Calu3 (cell line): Measurements from ENCODE around the gene OR2V2. TPM values are rescaled to one million over a fixed set of nuclear protein-coding genes. Genes with fewer than 3 reads are reported as not detected.
"Not testable (repeated sequence)": the region's sequence is repeated elsewhere in the genome, so short reads cannot be mapped to it uniquely, and the experiment has no call there.

Source experiments
- Bru-seq: library from RNA; stranded (reverse); fragments of 400-500 nt; gene quantifications from one replicate; lab custom pipeline; 2021; lab: Mats Ljungman, UMichigan
- BruChase-seq, 2 experiments: library from RNA; stranded (reverse); fragments of 400-500 nt; gene quantifications; one replicate each; lab custom pipeline; 2021; lab: Mats Ljungman, UMichigan
- BruUV-seq: library from RNA; stranded (reverse); fragments of 400-500 nt; replicated peaks from 2 replicates; lab custom pipeline; 2021; lab: Mats Ljungman, UMichigan
- CTCF ChIA-PET: fragments of 300-600 bp; sonication (Branson Sonifier 250); formaldehyde crosslinking; loops from one replicate; lab custom pipeline; 2022; ENCODE audit warnings: antibody characterized with exemption; lab: Charles Lee
- DNase-seq: peaks from one replicate; pipeline ENCODE4 v3.0.0; 2022
- H3K27ac Mint-ChIP-seq: one replicate; pipeline ENCODE4 v1.8.0; 2022; ENCODE audit warnings: mixed read lengths; ENCODE audit not compliant: unreplicated experiment
- H3K27me3 Mint-ChIP-seq: one replicate; pipeline ENCODE4 v1.8.0; 2022; ENCODE audit warnings: mixed read lengths; ENCODE audit not compliant: unreplicated experiment
- H3K36me3 Mint-ChIP-seq: one replicate; pipeline ENCODE4 v1.8.0; 2022; ENCODE audit warnings: mild to moderate bottlenecking, moderate library complexity, mixed read lengths; ENCODE audit not compliant: insufficient read depth, unreplicated experiment
- H3K4me1 Mint-ChIP-seq: one replicate; pipeline ENCODE4 v1.8.0; 2022; ENCODE audit warnings: mild to moderate bottlenecking, low read depth, mixed read lengths; ENCODE audit not compliant: unreplicated experiment
- H3K4me3 Mint-ChIP-seq: one replicate; pipeline ENCODE4 v1.8.0; 2022; ENCODE audit warnings: mild to moderate bottlenecking, low read depth, moderate library complexity, mixed read lengths; ENCODE audit not compliant: unreplicated experiment
- H3K9me3 Mint-ChIP-seq: one replicate; pipeline ENCODE4 v1.8.0; 2022; ENCODE audit warnings: low read depth, mixed read lengths; ENCODE audit not compliant: unreplicated experiment
- CTCF ChIP-seq: fragments of 200-600 bp; IDR thresholded peaks from one replicate; pipeline ENCODE4 v1.8.0; 2022; ENCODE audit warnings: antibody characterized with exemption; ENCODE audit not compliant: unreplicated experiment
- intact Hi-C: fragments of 100-400 bp; cut with micrococcal nuclease; formaldehyde crosslinking; loops from one replicate; pipeline ENCODE4 v1.10.0; 2022; ENCODE audit not compliant: unreplicated experiment
- long read RNA-seq: library from polyadenylated mRNA; stranded (forward); transcript quantifications from one replicate; pipeline ENCODE4 v2.0.0, GENCODE V29; 2022
- total RNA-seq: library from RNA; stranded (reverse); gene quantifications from 2 replicates; pipeline ENCODE4 v1.2.3, GENCODE V29; 2022

OR2V2 gene, protein sequence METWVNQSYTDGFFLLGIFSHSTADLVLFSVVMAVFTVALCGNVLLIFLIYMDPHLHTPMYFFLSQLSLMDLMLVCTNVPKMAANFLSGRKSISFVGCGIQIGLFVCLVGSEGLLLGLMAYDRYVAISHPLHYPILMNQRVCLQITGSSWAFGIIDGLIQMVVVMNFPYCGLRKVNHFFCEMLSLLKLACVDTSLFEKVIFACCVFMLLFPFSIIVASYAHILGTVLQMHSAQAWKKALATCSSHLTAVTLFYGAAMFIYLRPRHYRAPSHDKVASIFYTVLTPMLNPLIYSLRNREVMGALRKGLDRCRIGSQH
- total RNA-seq (not detected in 2 replicates), Bru-seq, nascent RNA (not detected), BruChase-seq, experiment 1, labeled RNA remaining after a 6-hour chase (not detected), BruChase-seq, experiment 2, labeled RNA remaining after a 2-hour chase (not detected)
- long read RNA-seq: 0 reads

- intact Hi-C loops, H3K9me3 Mint-ChIP-seq, H3K4me1 Mint-ChIP-seq, H3K27ac Mint-ChIP-seq, H3K4me3 Mint-ChIP-seq, DNase-seq, CTCF ChIA-PET, BruUV-seq, H3K36me3 Mint-ChIP-seq: not testable (repeated sequence)
- H3K27me3 Mint-ChIP-seq: peaks cover 77% of the 10 kb centered on the region
These were observed at the start of gene OR2V2 for GRCh38 chr5:181146927-181147636. Gene OR2V2 (plus strand): TSS chr5:181147586. CDS start chr5:181154943, 7,357 bp downstream.

GRCh38 chr5:181097759-181098491 is 49.5 kb upstream of the OR2V2 start:
- H3K27ac Mint-ChIP-seq, DNase-seq, H3K9me3 Mint-ChIP-seq, H3K4me1 Mint-ChIP-seq, H3K4me3 Mint-ChIP-seq, BruUV-seq, intact Hi-C loops, H3K36me3 Mint-ChIP-seq: not testable (repeated sequence)
- peaks cover 28% of the 10 kb centered on the region for H3K27me3 Mint-ChIP-seq
- CTCF ChIA-PET: interaction anchor here (0.6 kb wide), 1 partner anchor 633 kb away, joined by 6 read pairs; no protein-coding TSS in a partner anchor

GRCh38 chr5:181098762-181099601 is 48.4 kb upstream of the OR2V2 start:
- Mint-ChIP-seq H3K27ac (no peak overlapping the region), H3K4me3 (no peak overlapping the region), H3K9me3 (no peaks in the 10 kb centered on the region), H3K36me3 (peaks cover 1% of the 10 kb centered on the region), H3K4me1 (peaks cover 3% of the 10 kb centered on the region), H3K27me3 (peaks cover 23% of the 10 kb centered on the region)
- no peak for TF ChIP-seq CTCF
- BruUV-seq: no TSS peak
- DNase-seq: no peak
- CTCF ChIA-PET: no interaction called here
- intact Hi-C loops: no loop called here

DNA sequence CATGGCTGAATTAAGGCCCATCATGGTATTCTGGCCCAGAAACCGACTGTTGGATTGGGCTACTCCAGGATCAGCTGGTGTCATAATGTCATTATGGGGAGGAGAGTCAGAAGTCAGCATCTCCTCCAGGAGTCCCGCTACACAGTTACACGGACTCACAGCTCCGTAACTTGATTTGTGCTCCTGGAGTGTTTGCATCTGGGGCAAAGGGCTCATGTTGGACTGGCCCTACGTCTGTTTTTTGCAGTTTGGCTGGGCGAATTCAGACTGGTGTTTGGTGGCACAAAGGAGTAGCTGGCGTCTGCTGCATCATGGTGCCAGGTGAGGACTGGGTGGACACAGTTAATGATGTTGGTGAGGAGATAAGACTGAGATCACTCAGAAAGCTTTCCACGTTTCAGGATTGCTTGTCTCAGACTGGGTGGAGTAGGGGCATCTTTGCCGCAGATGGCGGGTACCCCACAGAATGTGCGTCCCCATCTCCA is 47.7 kb upstream of the OR2V2 start:
- Mint-ChIP-seq H3K9me3 (no peaks in the 10 kb centered on the region), H3K4me3 (no peak overlapping the region), H3K27me3 (peaks cover 30% of the 10 kb centered on the region), H3K27ac (no peak overlapping the region), H3K4me1 (peaks cover 10% of the 10 kb centered on the region), H3K36me3 (peaks cover 5% of the 10 kb centered on the region)
- no TSS peak for BruUV-seq
- CTCF ChIA-PET: interaction anchor here (0.6 kb wide), 1 partner anchor 103 kb away, joined by 7 read pairs; no protein-coding TSS in a partner anchor
- DNase-seq: no peak
- intact Hi-C loops: no loop called here
- TF ChIP-seq CTCF: no peak
